Psoas muscle (tissue), 8 donors: ENCODE results near the gene ANTKMT. TPM values are rescaled to one million over a fixed set of nuclear protein-coding genes. Genes with fewer than 3 reads are reported as not detected.

Experiments used
- ATAC-seq, 4 donors: fragments of 200-7000 bp; cut with Tn5 transposase; one replicate each; pipeline ENCODE4 v1.9.1; 2020; ENCODE audit warnings: moderate library complexity in 3 of 4, mild to moderate bottlenecking in 2 of 4
- DNase-seq, 2 donors: peaks; one replicate each; pipeline ENCODE4 v3.0.0-alpha.2; 2020
- H3K27ac ChIP-seq: fragments of 200-600 bp; one replicate; pipeline ENCODE4 v1.8.0; 2022
- H3K27me3 ChIP-seq, 3 donors: fragments of 200-600 bp in 1 of 3; one replicate each; pipeline versions ENCODE4 v1.6.1 to v1.8.0; 2013 to 2022; ENCODE audit warnings: low read length in 2 of 3, mild to moderate bottlenecking in 2 of 3, moderate library complexity in 1 of 3; ENCODE audit not compliant: insufficient read depth in 3 of 3
- H3K36me3 ChIP-seq, 2 donors: fragments of 200-600 bp in 1 of 2; one replicate each; pipeline versions ENCODE4 v1.6.1 to v1.8.0; 2013 to 2022; ENCODE audit warnings: low read depth in 1 of 2, mild to moderate bottlenecking in 1 of 2, moderate library complexity in 1 of 2; ENCODE audit not compliant: insufficient read depth in 1 of 2
- H3K4me1 ChIP-seq: fragments of 200-600 bp; one replicate; pipeline ENCODE4 v1.8.0; 2022
- H3K4me3 ChIP-seq: fragments of 200-600 bp; one replicate; pipeline ENCODE4 v1.8.0; 2022; ENCODE audit warnings: mild to moderate bottlenecking
- H3K9me3 ChIP-seq: fragments of 200-600 bp; one replicate; pipeline ENCODE4 v1.8.0; 2022
- CTCF ChIP-seq: fragments of 200-600 bp; IDR thresholded peaks from one replicate; pipeline ENCODE4 v1.8.0; 2022; ENCODE audit warnings: antibody characterized with exemption
- WGBS, 3 donors: extraction: QIAGEN DNeasy Blood & Tissue Kit; methylation state at CpG; one replicate each; pipeline versions ENCODE4 v1.1.6 to v1.1.7; 2013; 5-methylcytosine and 5-hydroxymethylcytosine counted together
- intact Hi-C, 2 donors: fragments of 100-400 bp; cut with DNase I; formaldehyde crosslinking; loops; one replicate each; pipeline versions ENCODE4 v1.11.0 to v1.14.2; 2022
- polyA plus RNA-seq, 3 donors: library from polyadenylated mRNA; stranded (reverse); fragments of 200-250 nt; gene quantifications; one replicate each; pipeline ENCODE4 v1.2.3, GENCODE V29; 2013
- total RNA-seq, 4 donors: library from RNA; stranded (reverse); fragmentation: NEBNext Ultra II Directional in 2 of 4; extraction: Animal tissue kit (Norgen Biotek cat#: 25700) in 2 of 4; gene quantifications; one replicate each; pipeline versions ENCODE4 v1.2.1 to v1.2.4, GENCODE V29; 2021 to 2023
- donor health status: healthy with polysubstance abuse.
- donor health status: DM: no; HTN: no; CAD: no; lungs with moderate emphysema.
- donor health status: Bipolar disorder and iron deficiency.
- donor health status: healthy.
- donor health status: DM: yes; HTN: yes; CAD: no.
- donor health status: DM: no; HTN: no; CAD: no.
- donor health status: DM: no; HTN: no; CAD: no.
- donor health status: DM: yes; HTN: yes; CAD: no.

The ANTKMT gene
- total and polyA plus RNA-seq, 7 donors = 16.1 to 56.0 (median 33.5) TPM

DNA sequence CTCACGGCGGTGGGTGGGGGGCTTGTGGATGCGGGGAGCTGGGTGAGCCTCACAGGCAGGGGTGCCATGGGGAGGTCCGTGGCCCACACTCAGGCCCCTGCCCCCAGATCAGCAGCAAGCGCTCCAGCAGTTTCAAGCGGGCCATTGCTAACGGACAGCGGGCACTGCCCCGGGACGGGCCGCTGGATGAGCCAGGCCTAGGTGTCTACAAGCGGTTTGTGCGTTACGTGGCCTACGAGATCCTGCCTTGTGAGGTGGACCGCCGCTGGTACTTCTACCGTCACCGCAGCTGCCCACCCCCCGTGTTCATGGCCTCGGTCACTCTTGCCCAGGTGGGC, 44.4 kb upstream of the ANTKMT start:
- H3K4me1 ChIP-seq = peaks cover 14% of the 10 kb centered on the region
- peaks cover 4 to 23% of the 10 kb centered on the region in 2 donors for H3K36me3 ChIP-seq
- no peaks in the 10 kb centered on the region for H3K9me3 ChIP-seq
- no peak overlapping the region for H3K27ac ChIP-seq
- TF ChIP-seq CTCF = no peak
- no peak overlapping the region for H3K4me3 ChIP-seq
- DNase-seq = no peak
- H3K27me3 ChIP-seq = no peaks in the 10 kb centered on the region
- intact Hi-C loops = no loop called here
- ATAC-seq = no peak
- 84 to 88% (median 87%) methylated on average over 21 of the region's 21 CpGs for WGBS, 3 donors

- intact Hi-C loops = no loop called here
- H3K9me3 ChIP-seq = no peaks in the 10 kb centered on the region
- H3K36me3 ChIP-seq = peaks cover 4 to 23% of the 10 kb centered on the region in 2 donors
- H3K27me3 ChIP-seq = no peaks in the 10 kb centered on the region
- TF ChIP-seq CTCF = no peak
- H3K4me3 ChIP-seq = no peak overlapping the region
- 64 to 69% (median 67%) methylated on average over 23 of the region's 23 CpGs for WGBS, 3 donors
- no peak overlapping the region for H3K27ac ChIP-seq
- H3K4me1 ChIP-seq = peaks cover 18% of the 10 kb centered on the region
- DNase-seq (no peak), ATAC-seq (no peak)
Measured at GRCh38 chr16:676913-677312, 44.0 kb upstream of the ANTKMT start.

DNA sequence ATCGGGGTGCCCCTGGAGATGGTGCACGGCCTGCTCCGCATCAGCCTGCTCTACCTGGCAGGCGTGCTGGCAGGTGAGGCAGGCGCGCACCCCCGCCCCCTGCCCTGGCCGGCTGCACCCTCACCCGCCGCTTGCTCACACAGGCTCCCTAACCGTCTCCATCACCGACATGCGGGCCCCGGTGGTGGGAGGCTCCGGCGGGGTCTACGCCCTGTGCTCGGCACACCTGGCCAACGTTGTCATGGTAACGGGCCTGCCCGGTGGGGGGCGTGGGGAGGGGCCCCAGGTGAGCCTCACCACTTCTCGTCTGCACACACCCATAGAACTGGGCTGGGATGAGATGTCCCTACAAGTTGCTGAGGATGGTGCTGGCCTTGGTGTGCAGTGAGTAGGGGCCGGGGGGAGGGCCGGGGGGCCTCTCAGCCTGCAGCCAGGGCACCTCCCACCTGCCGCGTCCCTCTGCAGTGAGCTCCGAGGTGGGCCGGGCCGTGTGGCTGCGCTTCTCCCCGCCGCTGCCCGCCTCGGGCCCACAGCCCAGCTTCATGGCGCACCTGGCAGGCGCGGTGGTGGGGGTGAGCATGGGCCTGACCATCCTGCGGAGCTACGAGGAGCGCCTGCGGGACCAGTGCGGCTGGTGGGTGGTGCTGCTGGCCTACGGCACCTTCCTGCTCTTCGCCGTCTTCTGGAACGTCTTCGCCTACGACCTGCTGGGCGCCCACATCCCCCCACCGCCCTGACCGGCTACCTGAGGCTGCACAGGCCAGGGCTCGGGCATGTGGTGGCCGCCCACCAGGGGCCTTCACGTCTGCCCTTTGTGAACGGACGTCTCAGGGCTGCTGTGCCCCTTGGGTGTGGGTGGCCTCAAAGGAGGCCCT, 43.4 kb upstream of the ANTKMT start:
- TF ChIP-seq CTCF = no peak
- no peaks in the 10 kb centered on the region for H3K9me3 ChIP-seq
- no peak overlapping the region for H3K4me3 ChIP-seq
- peaks cover 9 to 23% of the 10 kb centered on the region in 2 donors for H3K36me3 ChIP-seq
- ATAC-seq (no peak), DNase-seq (no peak)
- no peak overlapping the region for H3K27ac ChIP-seq
- intact Hi-C loops = no loop called here
- no peaks in the 10 kb centered on the region for H3K27me3 ChIP-seq
- 50 to 56% (median 54%) methylated on average over 38 to 57 of the region's 57 CpGs for WGBS, 3 donors
- peaks cover 24% of the 10 kb centered on the region for H3K4me1 ChIP-seq

- TF ChIP-seq CTCF = no peak
- H3K27me3 ChIP-seq = no peaks in the 10 kb centered on the region
- intact Hi-C loops = no loop called here
- no peak overlapping the region for H3K27ac ChIP-seq
- ATAC-seq (no peak), DNase-seq (no peak)
- H3K36me3 ChIP-seq = peaks cover 5 to 23% of the 10 kb centered on the region in 2 donors
- H3K4me1 ChIP-seq = peaks cover 32% of the 10 kb centered on the region
- no peaks in the 10 kb centered on the region for H3K9me3 ChIP-seq
- 61 to 72% (median 63%) methylated on average over 21 of the region's 21 CpGs for WGBS, 3 donors
- no peak overlapping the region for H3K4me3 ChIP-seq
Measured at GRCh38 chr16:678209-678857, 42.6 kb upstream of the ANTKMT start.
